ENCODE data around the gene PES1. TPM values are rescaled to one million over a fixed set of nuclear protein-coding genes. Genes with fewer than 3 reads are reported as not detected.
A peak's percentile ranks its signal among the peaks of the same experiment; 100 is the strongest.
"Not testable (repeated sequence)": the region's sequence is repeated elsewhere in the genome, so short reads cannot be mapped to it uniquely, and the experiment has no call there.

The PES1 gene
- total RNA-seq (2014; rRNA removed; shearing (Covaris generic); ENCODE audit: low replicate concordance): 150 and 165 TPM in 2 replicates

DNA sequence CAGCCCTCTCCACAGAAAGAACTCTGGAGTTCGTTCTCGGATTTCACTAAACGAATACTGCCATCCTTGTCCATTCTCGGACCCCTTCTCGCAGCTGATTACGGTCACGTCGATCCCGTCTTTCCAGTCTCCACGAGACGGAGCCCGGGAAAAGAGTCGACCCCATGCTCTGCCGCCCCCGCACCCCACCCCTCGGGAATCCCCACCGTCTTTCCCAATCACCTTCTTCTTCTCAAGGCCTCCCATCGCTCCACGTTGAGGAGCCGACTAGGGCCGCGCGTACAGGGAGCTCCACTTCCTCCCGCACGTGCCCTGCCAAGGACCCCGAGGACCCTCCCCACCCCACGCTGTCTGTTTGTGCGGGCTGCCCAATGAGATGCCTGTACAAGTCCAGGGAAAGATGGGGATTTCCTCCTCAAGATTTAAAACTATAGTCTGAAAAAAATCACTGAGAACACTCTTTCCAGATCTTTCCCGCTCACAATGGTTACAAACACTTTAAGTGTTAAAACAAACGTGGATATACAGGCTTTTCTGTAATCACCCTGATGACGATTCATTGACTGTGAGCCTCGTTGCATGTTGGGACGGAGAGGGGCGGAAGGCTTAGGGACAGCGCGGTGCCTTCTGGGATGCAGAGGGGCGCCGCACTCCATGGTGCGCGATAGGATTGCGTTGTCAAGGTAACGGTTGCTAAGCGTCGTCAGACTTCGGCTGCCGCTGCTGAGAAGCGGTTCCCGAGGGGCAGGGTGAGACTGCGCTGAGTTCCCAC lies at the start of gene PES1:
Gene PES1, minus strand, starts transcription at position 323 of the 772 bp plus-strand sequence. Its CDS starts 77 bp downstream, at position 246.
- Histone ChIP-seq H3K4me3 (peak within 1 kb of the TSS; percentile 88), H3K9me3 (no peaks in the 10 kb centered on the region), H3K36me3 (peaks cover 42% of the 10 kb centered on the region), H3K27me3 (peaks cover 2% of the 10 kb centered on the region; the same call in 1 of the 2 replicates)
- peak; percentile 97 for DNase-seq

- DNase-seq: no peak
- H3K36me3 ChIP-seq: peaks cover 17% of the 10 kb centered on the region
- no peaks in the 10 kb centered on the region for H3K27me3 ChIP-seq
- no peak overlapping the region for H3K4me3 ChIP-seq
- no peaks in the 10 kb centered on the region for H3K9me3 ChIP-seq
Measured at GRCh38 chr22:30640839-30641430, 49.2 kb upstream of the PES1 start.

DNA sequence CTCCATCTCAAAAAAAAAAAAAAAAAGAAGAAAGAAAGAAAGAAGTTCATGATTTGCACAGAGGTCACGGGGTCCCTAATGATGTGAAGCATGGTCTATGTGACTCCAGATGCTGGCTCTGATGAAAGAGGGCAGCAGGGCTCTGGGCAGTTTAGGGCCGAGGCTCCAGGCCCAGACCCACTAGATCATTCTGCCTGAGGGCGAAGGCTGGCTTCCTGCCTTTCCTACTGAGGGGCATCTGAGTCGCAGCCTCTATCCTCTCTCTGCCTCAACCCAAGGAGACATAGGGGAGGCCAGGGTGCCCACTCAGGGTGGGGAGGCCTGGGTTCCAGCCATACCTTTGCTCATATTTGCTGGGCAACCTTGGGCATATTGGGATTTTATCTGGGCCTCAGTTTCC lies 48.7 kb upstream of the PES1 start:
- Histone ChIP-seq H3K36me3 (peaks cover 17% of the 10 kb centered on the region), H3K4me3 (no peak overlapping the region), H3K9me3 (no peaks in the 10 kb centered on the region), H3K27me3 (no peaks in the 10 kb centered on the region)
- DNase-seq: peak; percentile 26

DNA sequence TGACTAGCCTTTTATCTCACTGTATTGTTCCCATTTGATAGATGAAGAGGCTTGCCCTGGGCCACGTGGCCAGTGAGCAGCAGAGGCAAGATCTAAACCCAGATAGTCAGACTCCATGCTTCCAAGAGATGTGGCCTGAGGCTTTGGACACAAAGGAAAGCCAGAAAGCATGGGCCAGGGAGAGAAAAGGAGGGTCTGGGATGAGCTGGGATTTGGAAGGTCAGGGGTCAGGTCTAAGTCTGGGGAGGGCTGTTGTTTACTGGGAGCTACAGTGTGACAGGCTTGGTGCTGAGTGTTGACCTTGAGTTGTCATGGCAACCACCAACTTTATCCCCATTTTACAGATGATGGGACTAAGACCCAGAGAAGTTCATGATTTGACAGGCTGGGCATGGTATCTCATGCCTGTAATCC lies 46.0 kb upstream of the PES1 start:
- Histone ChIP-seq H3K36me3 (peaks cover 17% of the 10 kb centered on the region), H3K27me3 (no peaks in the 10 kb centered on the region), H3K4me3 (peak overlapping the region; percentile 63), H3K9me3 (no peaks in the 10 kb centered on the region)
- no peak for DNase-seq

- DNase-seq: peak; percentile 26
Measured at GRCh38 chr22:30636226-30637077, 44.7 kb upstream of the PES1 start.

GRCh38 chr22:30635273-30636225 lies 43.8 kb upstream of the PES1 start, which contains the start of gene SLC35E4:
SLC35E4 (plus strand) TSS chr22:30635781; CDS start chr22:30636451, 670 bp downstream.
- Histone ChIP-seq H3K27me3 (no peaks in the 10 kb centered on the region), H3K9me3 (no peaks in the 10 kb centered on the region), H3K36me3 (peaks cover 17% of the 10 kb centered on the region), H3K4me3 (peak within 1 kb of the TSS; percentile 63)
- peak; percentile 93 for DNase-seq

More at GRCh38 chr22:30636226-30637077, 44.7 kb upstream of the PES1 start:
- Histone ChIP-seq H3K4me3 (peak overlapping the region; percentile 63), H3K36me3 (peaks cover 17% of the 10 kb centered on the region), H3K9me3 (no peaks in the 10 kb centered on the region), H3K27me3 (no peaks in the 10 kb centered on the region)

- H3K9me3 ChIP-seq: no peaks in the 10 kb centered on the region
- no peaks in the 10 kb centered on the region for H3K27me3 ChIP-seq
- peak; percentile 90 for DNase-seq
- peaks cover 17% of the 10 kb centered on the region for H3K36me3 ChIP-seq
- peak overlapping the region; percentile 63 for H3K4me3 ChIP-seq
Measured at GRCh38 chr22:30634471-30635233, 42.9 kb upstream of the PES1 start.

DNA sequence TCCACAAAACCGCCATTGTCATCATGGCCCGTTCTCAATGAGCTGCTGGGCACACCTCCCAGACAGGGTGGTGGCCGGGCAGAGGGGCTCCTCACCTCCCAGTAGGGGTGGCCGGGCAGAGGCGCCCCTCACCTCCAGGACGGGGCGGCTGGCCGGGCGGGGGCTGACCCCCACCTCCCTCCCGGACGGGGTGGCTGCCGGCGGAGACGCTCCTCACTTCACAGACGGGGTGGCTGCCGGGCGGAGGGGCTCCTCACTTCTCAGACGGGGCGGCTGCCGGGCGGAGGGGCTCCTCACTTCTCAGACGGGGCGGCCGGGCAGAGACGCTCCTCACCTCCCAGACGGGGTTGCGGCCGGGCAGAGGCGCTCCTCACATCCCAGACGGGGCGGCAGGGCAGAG lies 39.8 kb upstream of the PES1 start:
- H3K36me3 ChIP-seq, DNase-seq, H3K27me3 ChIP-seq, H3K9me3 ChIP-seq, H3K4me3 ChIP-seq: not testable (repeated sequence)

GRCh38 chr22:30628491-30628890 lies 36.8 kb upstream of the PES1 start:
- Histone ChIP-seq H3K4me3 (no peak overlapping the region), H3K9me3 (no peaks in the 10 kb centered on the region), H3K36me3 (no peaks in the 10 kb centered on the region), H3K27me3 (no peaks in the 10 kb centered on the region)
- DNase-seq: no peak

- H3K36me3 ChIP-seq: no peaks in the 10 kb centered on the region
- DNase-seq: no peak
- no peaks in the 10 kb centered on the region for H3K9me3 ChIP-seq
Measured at GRCh38 chr22:30627471-30627870, 35.8 kb upstream of the PES1 start.

DNA sequence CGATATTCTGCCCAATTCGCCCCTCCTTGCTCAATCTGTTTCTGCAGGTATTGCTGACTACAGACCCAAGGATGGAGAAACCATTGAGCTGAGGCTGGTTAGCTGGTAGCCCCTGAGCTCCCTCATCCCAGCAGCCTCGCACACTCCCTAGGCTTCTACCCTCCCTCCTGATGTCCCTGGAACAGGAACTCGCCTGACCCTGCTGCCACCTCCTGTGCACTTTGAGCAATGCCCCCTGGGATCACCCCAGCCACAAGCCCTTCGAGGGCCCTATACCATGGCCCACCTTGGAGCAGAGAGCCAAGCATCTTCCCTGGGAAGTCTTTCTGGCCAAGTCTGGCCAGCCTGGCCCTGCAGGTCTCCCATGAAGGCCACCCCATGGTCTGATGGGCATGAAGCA lies 34.7 kb upstream of the PES1 start:
- H3K36me3 ChIP-seq: no peaks in the 10 kb centered on the region
- H3K9me3 ChIP-seq: no peaks in the 10 kb centered on the region
- no peaks in the 10 kb centered on the region for H3K27me3 ChIP-seq
- no peak for DNase-seq
- H3K4me3 ChIP-seq: no peak overlapping the region

More at GRCh38 chr22:30627471-30627870, 35.8 kb upstream of the PES1 start:
- H3K27me3 ChIP-seq: no peaks in the 10 kb centered on the region
- H3K4me3 ChIP-seq: no peak overlapping the region

- H3K36me3 ChIP-seq, H3K4me3 ChIP-seq, H3K27me3 ChIP-seq, DNase-seq, H3K9me3 ChIP-seq: not testable (repeated sequence)
Measured at GRCh38 chr22:30619909-30620308, 28.2 kb upstream of the PES1 start.

DNA sequence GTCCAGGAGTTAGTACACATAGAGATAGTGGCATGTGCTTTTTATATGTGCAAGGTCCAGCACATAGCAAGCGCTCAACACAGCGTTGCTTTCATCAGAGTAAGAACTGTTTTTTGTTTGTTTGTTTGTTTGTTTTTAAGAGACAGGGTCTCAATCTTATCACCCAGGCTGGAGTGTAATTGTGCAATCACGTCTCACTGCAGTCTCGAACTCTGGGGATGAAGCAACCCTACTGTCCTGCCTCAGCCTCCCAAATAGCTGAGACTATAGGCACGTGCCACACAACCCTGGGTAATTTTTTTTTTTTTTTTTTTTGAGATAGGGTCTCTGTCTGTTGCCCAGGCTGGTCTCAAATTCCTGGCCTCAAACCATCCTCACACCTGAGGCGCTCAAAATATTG lies 26.1 kb upstream of the PES1 start:
- H3K4me3 ChIP-seq: no peak overlapping the region
- no peaks in the 10 kb centered on the region for H3K27me3 ChIP-seq
- H3K9me3 ChIP-seq: no peaks in the 10 kb centered on the region
- DNase-seq: no peak
- no peaks in the 10 kb centered on the region for H3K36me3 ChIP-seq

- H3K4me3 ChIP-seq: no peak overlapping the region
- no peaks in the 10 kb centered on the region for H3K27me3 ChIP-seq
- no peaks in the 10 kb centered on the region for H3K36me3 ChIP-seq
- DNase-seq: no peak
- no peaks in the 10 kb centered on the region for H3K9me3 ChIP-seq
Measured at GRCh38 chr22:30615543-30615954, 23.8 kb upstream of the PES1 start.

- H3K9me3 ChIP-seq: no peaks in the 10 kb centered on the region
- no peak overlapping the region for H3K4me3 ChIP-seq
- DNase-seq: no peak
- H3K27me3 ChIP-seq: no peaks in the 10 kb centered on the region
- no peaks in the 10 kb centered on the region for H3K36me3 ChIP-seq
Measured at GRCh38 chr22:30614879-30615278, 23.2 kb upstream of the PES1 start.
